Neural cell (in vitro differentiated cells): Measurements from ENCODE around the gene RAI2.

Experiments
- MXI1 ChIP-seq: fragments of 450-650 bp; conservative IDR thresholded peaks from 2 replicates; pipeline ENCODE4 v1.6.1; 2014; ENCODE audit warnings: antibody characterized with exemption, mild to moderate bottlenecking; ENCODE audit not compliant: poor library complexity, severe bottlenecking
- TF ChIP-seq, protein P1 (sequence below): fragments of 450-650 bp; IDR thresholded peaks from 2 replicates; pipeline ENCODE4 v1.5.1; 2014; ENCODE audit warnings: antibody characterized with exemption, mild to moderate bottlenecking, moderate library complexity; ENCODE audit not compliant: poor library complexity, severe bottlenecking

DNA sequence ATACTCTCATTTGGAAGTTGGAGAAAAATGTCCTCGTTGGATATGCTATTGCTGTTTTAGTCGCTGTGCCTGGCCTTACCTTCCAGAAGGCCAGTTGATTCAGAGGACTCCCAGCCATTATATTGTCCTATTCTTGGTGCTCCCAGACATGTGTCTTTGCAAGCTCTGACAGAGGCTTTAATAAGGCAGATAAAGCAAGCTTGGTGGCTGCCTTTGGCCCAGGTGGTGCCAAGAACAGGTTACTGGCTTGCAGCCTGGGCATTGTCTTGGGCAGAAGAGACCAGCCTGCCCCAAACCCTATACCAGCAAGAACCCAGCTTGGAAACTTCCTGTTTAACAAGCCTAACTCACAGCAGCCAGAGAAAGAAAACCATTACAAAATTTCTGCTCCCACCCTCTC lies 16.9 kb downstream of the RAI2 start:
- TF ChIP-seq, protein P1, sequence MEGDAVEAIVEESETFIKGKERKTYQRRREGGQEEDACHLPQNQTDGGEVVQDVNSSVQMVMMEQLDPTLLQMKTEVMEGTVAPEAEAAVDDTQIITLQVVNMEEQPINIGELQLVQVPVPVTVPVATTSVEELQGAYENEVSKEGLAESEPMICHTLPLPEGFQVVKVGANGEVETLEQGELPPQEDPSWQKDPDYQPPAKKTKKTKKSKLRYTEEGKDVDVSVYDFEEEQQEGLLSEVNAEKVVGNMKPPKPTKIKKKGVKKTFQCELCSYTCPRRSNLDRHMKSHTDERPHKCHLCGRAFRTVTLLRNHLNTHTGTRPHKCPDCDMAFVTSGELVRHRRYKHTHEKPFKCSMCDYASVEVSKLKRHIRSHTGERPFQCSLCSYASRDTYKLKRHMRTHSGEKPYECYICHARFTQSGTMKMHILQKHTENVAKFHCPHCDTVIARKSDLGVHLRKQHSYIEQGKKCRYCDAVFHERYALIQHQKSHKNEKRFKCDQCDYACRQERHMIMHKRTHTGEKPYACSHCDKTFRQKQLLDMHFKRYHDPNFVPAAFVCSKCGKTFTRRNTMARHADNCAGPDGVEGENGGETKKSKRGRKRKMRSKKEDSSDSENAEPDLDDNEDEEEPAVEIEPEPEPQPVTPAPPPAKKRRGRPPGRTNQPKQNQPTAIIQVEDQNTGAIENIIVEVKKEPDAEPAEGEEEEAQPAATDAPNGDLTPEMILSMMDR, result no peak
- no peak for TF ChIP-seq MXI1
